ENCODE data around the gene FTL. TPM values are rescaled to one million over a fixed set of nuclear protein-coding genes. Genes with fewer than 3 reads are reported as not detected.

The FTL gene
- total RNA-seq, 4 donors from 2014 or later = 6,104 to 9,580 (median 8,850) TPM

DNA sequence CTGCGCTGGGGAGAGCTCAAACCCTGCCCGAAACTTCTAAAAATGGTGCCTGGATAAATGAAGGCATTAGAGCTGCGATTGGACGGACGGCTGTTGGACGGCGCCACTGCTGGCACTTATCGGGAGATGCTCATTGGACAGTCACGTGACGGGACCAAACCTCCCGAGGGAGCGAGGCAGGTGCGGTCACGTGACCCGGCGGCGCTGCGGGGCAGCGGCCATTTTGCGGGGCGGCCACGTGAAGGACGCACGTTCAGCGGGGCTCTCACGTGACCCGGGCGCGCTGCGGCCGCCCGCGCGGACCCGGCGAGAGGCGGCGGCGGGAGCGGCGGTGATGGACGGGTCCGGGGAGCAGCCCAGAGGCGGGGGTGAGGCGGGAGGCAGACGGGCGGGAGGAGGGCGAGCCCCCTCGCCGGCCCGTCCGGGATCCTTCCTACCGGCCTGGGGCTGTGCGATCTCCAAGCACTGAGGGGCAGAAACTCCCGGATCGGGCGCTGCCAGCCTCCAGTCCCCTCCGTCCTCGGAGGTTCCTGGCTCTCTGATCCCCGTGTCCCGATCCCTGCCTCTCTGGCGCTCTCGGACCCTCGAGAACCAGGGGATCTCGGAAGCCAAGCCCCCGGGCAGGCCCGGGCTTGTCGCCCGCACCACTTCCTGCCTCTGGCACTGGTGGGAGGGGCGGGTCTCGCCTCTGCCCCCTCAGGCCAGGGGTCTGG, 10.4 kb upstream of the FTL start, which contains the start of gene BAX:
Gene BAX, plus strand, starts transcription at position 281 of the 713 bp plus-strand sequence. Its CDS starts 54 bp downstream, at position 335.
- DNase-seq (ENCODE audit: low spot score) (peak; percentile 83), ATAC-seq (ENCODE audit: low FRiP score) (peak; percentile 85)
- TF ChIP-seq, protein P1, sequence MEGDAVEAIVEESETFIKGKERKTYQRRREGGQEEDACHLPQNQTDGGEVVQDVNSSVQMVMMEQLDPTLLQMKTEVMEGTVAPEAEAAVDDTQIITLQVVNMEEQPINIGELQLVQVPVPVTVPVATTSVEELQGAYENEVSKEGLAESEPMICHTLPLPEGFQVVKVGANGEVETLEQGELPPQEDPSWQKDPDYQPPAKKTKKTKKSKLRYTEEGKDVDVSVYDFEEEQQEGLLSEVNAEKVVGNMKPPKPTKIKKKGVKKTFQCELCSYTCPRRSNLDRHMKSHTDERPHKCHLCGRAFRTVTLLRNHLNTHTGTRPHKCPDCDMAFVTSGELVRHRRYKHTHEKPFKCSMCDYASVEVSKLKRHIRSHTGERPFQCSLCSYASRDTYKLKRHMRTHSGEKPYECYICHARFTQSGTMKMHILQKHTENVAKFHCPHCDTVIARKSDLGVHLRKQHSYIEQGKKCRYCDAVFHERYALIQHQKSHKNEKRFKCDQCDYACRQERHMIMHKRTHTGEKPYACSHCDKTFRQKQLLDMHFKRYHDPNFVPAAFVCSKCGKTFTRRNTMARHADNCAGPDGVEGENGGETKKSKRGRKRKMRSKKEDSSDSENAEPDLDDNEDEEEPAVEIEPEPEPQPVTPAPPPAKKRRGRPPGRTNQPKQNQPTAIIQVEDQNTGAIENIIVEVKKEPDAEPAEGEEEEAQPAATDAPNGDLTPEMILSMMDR (IDR thresholded peaks at IDR 0.05) = no peak

DNA sequence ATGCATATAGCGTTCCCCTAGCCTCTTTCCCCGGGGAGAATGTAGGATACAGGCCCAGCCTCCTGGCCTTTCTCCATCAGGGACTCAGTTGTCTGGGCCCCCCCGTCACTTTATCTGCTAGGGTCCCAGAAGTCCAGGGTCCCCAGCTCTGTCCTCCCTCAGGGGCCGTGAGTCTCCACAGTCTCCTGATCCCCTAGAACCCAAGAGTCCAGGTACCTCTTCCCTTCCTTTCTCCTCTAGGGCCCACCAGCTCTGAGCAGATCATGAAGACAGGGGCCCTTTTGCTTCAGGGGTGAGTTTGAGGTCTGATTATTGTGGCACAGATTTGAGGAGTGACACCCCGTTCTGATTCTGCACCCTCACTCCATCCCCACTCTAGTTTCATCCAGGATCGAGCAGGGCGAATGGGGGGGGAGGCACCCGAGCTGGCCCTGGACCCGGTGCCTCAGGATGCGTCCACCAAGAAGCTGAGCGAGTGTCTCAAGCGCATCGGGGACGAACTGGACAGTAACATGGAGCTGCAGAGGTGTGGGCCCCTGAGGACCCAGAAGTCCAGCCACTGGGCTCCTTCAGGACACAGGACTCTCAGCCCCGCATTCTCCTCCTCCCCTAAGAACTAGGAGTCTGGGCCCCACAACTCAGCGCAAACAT, 9.7 kb upstream of the FTL start:
- ATAC-seq (ENCODE audit: low FRiP score) = peak; percentile 7
- TF ChIP-seq, protein P1 (IDR thresholded peaks at IDR 0.05) = no peak

DNA sequence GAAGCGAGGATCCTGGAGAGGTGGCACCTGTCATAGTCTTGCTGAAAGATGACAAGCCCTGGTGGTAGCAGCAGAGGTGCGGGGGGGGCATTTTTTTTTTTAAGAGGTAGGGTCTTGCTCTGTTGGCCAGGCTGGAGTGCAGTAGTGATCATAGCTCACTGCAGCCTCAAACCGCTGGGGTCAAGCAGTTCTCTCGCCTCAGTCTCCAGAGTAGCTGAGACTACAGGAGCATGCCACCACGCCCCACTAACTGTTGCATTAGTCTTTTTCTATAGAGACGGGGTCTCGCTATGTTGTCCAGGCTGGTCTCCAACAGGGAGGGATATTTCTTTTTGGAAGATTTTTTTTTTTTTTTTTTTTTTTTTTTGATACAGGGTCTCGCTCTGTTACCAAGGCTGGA, 7.1 kb upstream of the FTL start:
- DNase-seq (ENCODE audit: low spot score) = no peak

More for the DNA sequence above, 9.7 kb upstream of the FTL start:
- DNase-seq (ENCODE audit: low spot score) = no peak

DNA sequence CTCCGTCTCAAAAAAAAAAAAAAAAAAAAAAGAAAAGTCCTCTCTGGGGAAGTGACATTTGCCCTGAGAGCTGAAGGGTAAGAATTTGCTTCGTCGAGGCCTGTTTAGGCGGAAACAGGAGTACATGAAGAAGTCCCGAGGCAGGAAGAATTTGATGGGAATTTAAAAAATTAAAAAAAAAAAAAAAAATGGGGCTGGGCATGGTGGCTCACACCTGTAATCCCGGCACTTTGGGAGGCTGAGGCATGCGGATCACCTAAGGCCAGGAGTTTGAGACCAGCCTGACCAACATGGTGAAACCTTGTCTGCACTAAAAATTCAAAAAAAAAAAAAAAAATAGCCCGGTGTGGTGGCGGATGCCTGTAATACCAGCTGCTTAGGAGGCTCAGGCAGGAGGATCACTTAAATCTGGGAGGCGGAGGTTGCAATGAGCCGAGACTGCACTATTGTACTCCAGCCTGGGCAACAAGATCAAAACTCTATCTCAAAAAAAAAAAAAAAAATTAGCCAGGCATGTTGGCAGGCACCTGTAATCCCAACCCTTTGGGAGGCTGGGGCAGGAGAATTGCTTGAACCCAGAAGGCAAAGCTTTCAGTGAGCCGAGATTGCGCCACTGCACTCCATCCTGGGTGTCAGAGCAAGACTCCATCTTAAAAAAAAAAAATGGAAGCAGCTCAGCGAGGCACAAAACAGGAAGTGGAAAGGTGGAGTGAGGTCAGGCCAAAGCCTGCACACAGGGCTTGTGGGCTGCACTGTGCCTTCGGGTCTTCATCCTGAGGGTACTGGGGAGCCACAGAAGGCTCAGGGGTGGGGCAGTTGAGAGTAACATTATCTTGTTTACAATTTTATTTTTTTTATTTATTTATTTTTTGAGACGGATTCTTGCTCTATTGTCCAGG, 5.5 kb upstream of the FTL start:
- TF ChIP-seq, protein P1 (IDR thresholded peaks at IDR 0.05) = no peak
- no peak for ATAC-seq (ENCODE audit: low FRiP score)
- DNase-seq (ENCODE audit: low spot score) = no peak

More for the DNA sequence above, 7.1 kb upstream of the FTL start:
- TF ChIP-seq, protein P1 (IDR thresholded peaks at IDR 0.05) = no peak
- ATAC-seq (ENCODE audit: low FRiP score) = no peak

DNA sequence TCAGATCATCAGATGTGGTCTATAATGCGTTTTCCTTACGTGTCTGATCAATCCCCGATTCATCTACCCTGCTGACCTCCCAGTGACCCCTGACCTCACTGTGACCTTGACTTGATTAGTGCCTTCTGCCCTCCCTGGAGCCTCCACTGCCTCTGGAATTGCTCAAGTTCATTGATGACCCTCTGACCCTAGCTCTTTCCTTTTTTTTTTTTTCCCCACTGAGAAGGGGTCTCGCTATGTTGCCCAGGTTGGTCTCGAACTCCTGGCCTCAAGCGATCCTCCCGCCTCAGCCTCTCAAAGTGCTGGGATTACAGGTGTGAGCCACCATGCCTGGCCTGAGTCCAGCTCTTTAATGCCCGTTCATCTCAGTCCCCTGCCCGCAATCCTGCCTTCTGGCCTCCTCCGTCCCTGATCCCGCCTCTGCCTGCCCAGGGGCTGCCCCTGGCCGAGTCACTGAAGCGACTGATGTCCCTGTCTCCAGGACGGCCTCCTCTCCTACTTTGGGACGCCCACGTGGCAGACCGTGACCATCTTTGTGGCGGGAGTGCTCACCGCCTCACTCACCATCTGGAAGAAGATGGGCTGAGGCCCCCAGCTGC, 4.0 kb upstream of the FTL start:
- DNase-seq (ENCODE audit: low spot score) (no peak), ATAC-seq (ENCODE audit: low FRiP score) (no peak)
- TF ChIP-seq, protein P1 (IDR thresholded peaks at IDR 0.05) = no peak

DNA sequence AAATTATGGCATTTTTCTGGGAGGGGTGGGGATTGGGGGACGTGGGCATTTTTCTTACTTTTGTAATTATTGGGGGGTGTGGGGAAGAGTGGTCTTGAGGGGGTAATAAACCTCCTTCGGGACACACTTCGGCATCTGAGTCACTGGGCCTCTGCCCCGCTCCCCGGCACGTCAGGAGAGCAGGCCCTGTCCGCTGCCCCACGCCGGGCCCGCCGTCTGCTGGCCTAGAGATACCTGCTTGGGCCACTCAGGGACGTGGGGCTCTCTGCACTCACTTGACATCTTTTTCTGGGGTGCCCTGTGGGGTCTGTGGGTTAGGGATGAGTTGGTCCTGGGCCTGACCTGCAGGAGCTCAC, 3.5 kb upstream of the FTL start:
- DNase-seq (ENCODE audit: low spot score) (no peak), ATAC-seq (ENCODE audit: low FRiP score) (no peak)
- TF ChIP-seq, protein P1 (IDR thresholded peaks at IDR 0.05) = no peak
